ENCODE data around the gene TWSG1. TPM values are rescaled to one million over a fixed set of nuclear protein-coding genes. Genes with fewer than 3 reads are reported as not detected.

TWSG1 gene
- total RNA-seq, 1 donor from 2014 or later = 60.2 TPM

DNA sequence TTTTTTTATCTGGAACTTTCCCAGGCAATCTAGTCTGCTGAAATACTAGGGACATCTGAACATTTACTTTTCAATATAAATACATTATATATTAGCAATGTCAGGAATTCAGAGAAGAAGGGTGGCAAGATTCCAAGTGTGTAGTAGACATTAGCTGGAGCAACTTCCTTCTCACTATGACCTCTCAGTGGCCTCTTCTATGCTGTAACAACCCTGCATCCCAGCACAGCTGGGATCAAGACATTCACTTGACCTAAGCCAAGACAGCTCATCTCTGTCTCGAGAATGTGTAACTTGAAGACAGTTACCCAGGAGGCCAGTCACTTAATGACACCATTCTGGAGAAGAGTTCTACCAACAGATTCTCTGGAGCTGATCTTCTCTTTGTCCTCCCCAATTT lies 79.0 kb downstream of the TWSG1 start:
- Mint-ChIP-seq H3K27ac (peak overlapping the region; percentile 86), H3K4me1 (peaks cover 46% of the 10 kb centered on the region), H3K36me3 (no peaks in the 10 kb centered on the region), H3K9me3 (peaks cover 4% of the 10 kb centered on the region), H3K4me3 (no peak overlapping the region), H3K27me3 (ENCODE audit: low read depth) (no peaks in the 10 kb centered on the region)
- TF ChIP-seq, protein P1, sequence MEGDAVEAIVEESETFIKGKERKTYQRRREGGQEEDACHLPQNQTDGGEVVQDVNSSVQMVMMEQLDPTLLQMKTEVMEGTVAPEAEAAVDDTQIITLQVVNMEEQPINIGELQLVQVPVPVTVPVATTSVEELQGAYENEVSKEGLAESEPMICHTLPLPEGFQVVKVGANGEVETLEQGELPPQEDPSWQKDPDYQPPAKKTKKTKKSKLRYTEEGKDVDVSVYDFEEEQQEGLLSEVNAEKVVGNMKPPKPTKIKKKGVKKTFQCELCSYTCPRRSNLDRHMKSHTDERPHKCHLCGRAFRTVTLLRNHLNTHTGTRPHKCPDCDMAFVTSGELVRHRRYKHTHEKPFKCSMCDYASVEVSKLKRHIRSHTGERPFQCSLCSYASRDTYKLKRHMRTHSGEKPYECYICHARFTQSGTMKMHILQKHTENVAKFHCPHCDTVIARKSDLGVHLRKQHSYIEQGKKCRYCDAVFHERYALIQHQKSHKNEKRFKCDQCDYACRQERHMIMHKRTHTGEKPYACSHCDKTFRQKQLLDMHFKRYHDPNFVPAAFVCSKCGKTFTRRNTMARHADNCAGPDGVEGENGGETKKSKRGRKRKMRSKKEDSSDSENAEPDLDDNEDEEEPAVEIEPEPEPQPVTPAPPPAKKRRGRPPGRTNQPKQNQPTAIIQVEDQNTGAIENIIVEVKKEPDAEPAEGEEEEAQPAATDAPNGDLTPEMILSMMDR (IDR thresholded peaks at IDR 0.05; ENCODE audit: unreplicated experiment) = no peak
- no peak for DNase-seq (ENCODE audit: low spot score in 2 of 2, unreplicated experiment in 2 of 2)

DNA sequence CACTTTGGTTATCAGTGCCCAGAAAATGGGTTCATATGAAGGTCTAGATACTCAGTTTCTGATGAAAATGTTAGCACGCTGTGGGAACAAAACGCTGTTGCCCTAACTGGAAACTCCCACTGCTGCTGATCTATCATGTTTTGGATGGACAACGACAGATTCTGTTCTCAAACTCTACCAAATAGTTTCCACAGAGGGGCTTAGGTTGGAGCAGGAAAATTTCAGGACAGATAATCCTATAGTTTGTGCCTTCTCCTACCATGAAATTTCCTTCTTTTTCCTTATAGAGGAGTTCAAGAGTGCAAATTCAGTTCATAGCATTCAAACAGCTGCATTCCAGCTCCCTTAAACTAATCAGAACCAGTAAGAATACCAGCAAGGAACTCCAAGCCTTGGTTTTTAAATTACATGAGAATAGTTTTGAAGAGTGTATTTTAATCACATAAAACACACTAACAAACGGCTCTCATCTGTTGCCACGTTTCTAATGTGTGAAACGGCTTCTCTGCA lies 82.0 kb downstream of the TWSG1 start:
- Mint-ChIP-seq H3K36me3 (no peaks in the 10 kb centered on the region), H3K4me1 (peaks cover 54% of the 10 kb centered on the region)
- no peak for DNase-seq (ENCODE audit: low spot score in 2 of 2, unreplicated experiment in 2 of 2)

DNA sequence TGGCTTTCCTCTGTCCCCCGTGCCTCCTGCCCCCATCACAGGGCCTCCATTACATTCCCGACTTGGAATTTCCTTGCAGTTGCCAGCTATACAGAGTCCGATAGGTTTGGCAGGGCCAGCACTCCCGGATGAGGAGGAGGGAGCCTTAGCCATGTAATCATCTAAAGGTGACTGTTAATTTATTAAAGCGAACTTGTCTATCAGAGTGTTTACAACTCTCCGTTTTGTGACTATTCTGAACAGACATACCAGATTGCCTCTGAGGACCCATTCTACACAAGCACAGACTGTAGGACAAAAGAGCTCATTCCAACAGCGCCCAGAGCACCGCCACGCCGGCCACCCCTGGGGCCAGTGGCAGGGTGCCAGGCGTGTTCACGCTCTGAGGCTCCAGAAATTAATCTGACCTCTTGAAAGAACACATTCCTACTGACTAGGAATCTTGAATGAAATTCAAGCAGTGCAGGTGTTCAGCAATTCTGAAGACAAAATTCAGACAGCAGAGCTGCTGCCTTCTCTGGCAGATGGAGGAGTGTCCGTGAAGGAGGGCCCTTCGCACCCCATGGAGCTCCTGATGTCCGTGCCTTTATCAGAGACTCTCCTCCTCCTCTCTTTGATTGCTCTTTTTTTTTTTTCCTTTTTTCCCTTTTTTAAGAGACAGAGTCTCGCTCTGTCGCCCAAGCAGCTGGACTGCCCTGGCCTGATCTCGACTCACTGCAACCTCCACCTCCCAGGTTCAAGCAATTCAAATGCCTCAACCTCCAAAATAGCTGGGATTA lies 82.7 kb downstream of the TWSG1 start:
- no peaks in the 10 kb centered on the region for H3K36me3 Mint-ChIP-seq
- H3K27me3 Mint-ChIP-seq (ENCODE audit: low read depth) = no peaks in the 10 kb centered on the region
- peak overlapping the region; percentile 35 for H3K4me3 Mint-ChIP-seq
- peak overlapping the region; percentile 95 for H3K27ac Mint-ChIP-seq
- H3K4me1 Mint-ChIP-seq = peaks cover 52% of the 10 kb centered on the region
- DNase-seq (ENCODE audit: low spot score in 2 of 2, unreplicated experiment in 2 of 2) = peak in 1 of 2 experiments; percentile 61
- H3K9me3 Mint-ChIP-seq = no peaks in the 10 kb centered on the region
- TF ChIP-seq, protein P1 (IDR thresholded peaks at IDR 0.05; ENCODE audit: unreplicated experiment) = no peak

More for the DNA sequence above, 82.0 kb downstream of the TWSG1 start:
- Mint-ChIP-seq H3K9me3 (no peaks in the 10 kb centered on the region), H3K27ac (peak overlapping the region; percentile 95), H3K4me3 (no peak overlapping the region), H3K27me3 (ENCODE audit: low read depth) (no peaks in the 10 kb centered on the region)
- TF ChIP-seq, protein P1 (IDR thresholded peaks at IDR 0.05; ENCODE audit: unreplicated experiment) = no peak

DNA sequence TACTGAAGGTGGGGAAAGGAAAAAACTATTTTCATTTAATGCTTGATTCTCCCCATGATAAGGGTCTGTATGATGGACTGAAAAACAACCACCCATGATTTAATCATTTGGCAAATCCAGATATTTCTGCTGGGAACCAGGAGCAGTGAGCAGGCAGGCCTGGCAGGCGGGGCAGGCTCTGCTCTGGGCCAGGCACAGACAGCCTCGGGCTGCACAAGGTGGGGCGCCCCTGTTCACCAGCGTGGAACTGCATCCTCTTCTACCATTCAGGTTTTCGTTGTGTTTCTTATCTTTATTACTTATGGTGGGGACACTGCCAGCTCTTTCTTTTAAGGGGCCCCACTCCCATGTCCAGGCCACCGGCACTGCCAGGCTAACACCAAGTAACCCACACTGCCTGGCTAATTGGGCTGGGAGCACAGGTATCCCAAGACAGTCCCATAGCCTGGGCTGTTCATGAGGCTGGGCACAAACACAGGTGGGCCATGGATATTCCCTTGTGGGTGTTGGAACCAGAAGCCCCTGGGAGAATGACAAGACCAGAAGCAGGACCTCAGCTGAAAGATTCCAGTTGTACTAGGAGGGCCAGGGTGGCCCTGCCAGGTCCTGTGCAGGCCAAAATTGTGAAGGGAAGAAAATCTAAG lies 83.6 kb downstream of the TWSG1 start:
- DNase-seq (ENCODE audit: low spot score in 2 of 2, unreplicated experiment in 2 of 2) = no peak
- Mint-ChIP-seq H3K4me1 (peaks cover 42% of the 10 kb centered on the region), H3K4me3 (no peak overlapping the region), H3K27me3 (ENCODE audit: low read depth) (no peaks in the 10 kb centered on the region), H3K27ac (peak overlapping the region; percentile 95), H3K9me3 (no peaks in the 10 kb centered on the region), H3K36me3 (no peaks in the 10 kb centered on the region)
- TF ChIP-seq, protein P1 (IDR thresholded peaks at IDR 0.05; ENCODE audit: unreplicated experiment) = no peak

DNA sequence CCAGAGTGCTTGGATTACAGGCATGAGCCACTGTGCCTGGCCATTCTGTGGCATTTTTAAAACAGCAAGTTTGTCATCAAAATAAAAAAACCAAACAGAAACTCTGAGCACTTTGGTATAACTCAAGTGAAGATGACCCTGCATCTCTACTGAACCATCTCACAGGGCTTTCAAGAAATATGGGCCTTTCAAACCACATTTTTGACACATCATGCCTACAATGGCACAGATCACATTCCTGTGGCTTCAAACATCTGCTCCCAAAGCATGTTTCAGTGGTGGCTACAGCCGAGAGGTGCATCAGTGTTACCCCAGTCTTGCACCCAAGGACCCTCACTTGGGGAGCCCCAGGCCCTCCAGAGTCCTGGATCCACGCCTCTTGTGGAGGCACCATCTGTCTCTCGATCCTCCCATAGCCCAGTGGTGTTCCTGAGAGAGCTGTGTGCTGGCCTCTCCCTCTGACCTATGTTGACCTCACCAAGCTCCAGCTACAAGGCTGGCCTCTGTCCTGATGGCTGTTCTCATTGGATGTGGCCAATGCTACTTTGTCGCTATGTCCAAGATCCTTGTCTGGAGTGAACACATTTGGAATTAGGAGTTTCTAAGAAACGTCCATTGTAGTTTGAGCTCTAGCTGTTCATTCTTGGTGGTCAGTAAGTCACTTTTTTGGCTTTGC lies 85.5 kb downstream of the TWSG1 start:
- H3K9me3 Mint-ChIP-seq = no peaks in the 10 kb centered on the region
- H3K4me3 Mint-ChIP-seq = no peak overlapping the region
- no peaks in the 10 kb centered on the region for H3K27me3 Mint-ChIP-seq (ENCODE audit: low read depth)
- H3K4me1 Mint-ChIP-seq = peaks cover 35% of the 10 kb centered on the region
- DNase-seq (ENCODE audit: low spot score in 2 of 2, unreplicated experiment in 2 of 2) = no peak
- TF ChIP-seq, protein P1 (IDR thresholded peaks at IDR 0.05; ENCODE audit: unreplicated experiment) = no peak
- H3K27ac Mint-ChIP-seq = no peak overlapping the region
- H3K36me3 Mint-ChIP-seq = no peaks in the 10 kb centered on the region

Data from mesothelial cell of epicardium (in vitro differentiated cells).